Heart left ventricle (tissue), 16 donors: ENCODE results near the gene ADGRV1. TPM values are rescaled to one million over a fixed set of nuclear protein-coding genes. Genes with fewer than 3 reads are reported as not detected.

ENCODE experiments used
- ATAC-seq, 4 donors: fragments of 200-7000 bp; cut with Tn5 transposase; one replicate each; pipeline ENCODE4 v1.9.1; 2020 to 2022; ENCODE audit warnings: moderate library complexity in 4 of 4, mild to moderate bottlenecking in 3 of 4, moderate number of reproducible peaks in 1 of 4
- DNase-seq, 5 donors: peaks; one replicate each; pipeline ENCODE4 v3.0.0-alpha.2; 2020
- H3K27ac ChIP-seq, 12 donors: fragments of 200-600 bp; sonication (generic) in 4 of 12; one replicate each; pipeline versions ENCODE4 v1.5.0 to v1.8.0; 2016 to 2022; ENCODE audit warnings: mild to moderate bottlenecking in 2 of 12
- H3K27me3 ChIP-seq, 9 donors: fragments of 200-600 bp; sonication (generic) in 2 of 9; one replicate each; pipeline versions ENCODE4 v1.5.1 to v1.8.0; 2016 to 2022; ENCODE audit warnings: mild to moderate bottlenecking in 3 of 9
- H3K36me3 ChIP-seq, 9 donors: fragments of 200-600 bp; sonication (generic) in 2 of 9; one replicate each; pipeline versions ENCODE4 v1.5.0 to v1.8.0; 2018 to 2022; ENCODE audit warnings: mild to moderate bottlenecking in 2 of 9
- H3K4me1 ChIP-seq, 12 donors: fragments of 200-600 bp; sonication (generic) in 4 of 12; one replicate each; pipeline versions ENCODE4 v1.5.0 to v1.8.0; 2016 to 2022; ENCODE audit warnings: mild to moderate bottlenecking in 3 of 12
- H3K4me3 ChIP-seq, 12 donors: fragments of 200-600 bp; sonication (generic) in 4 of 12; one replicate each; pipeline versions ENCODE4 v1.5.0 to v1.8.0; 2017 to 2022; ENCODE audit warnings: mild to moderate bottlenecking in 9 of 12, moderate library complexity in 4 of 12
- H3K9me3 ChIP-seq, 12 donors: fragments of 200-600 bp; sonication (generic) in 4 of 12; one replicate each; pipeline versions ENCODE4 v1.5.0 to v1.8.0; 2016 to 2022; ENCODE audit warnings: mild to moderate bottlenecking in 1 of 12
- CTCF ChIP-seq, 12 donors: fragments of 200-600 bp; sonication (generic) in 4 of 12; IDR thresholded peaks; one replicate each; pipeline versions ENCODE4 v1.5.0 to v1.8.0; 2018 to 2022; ENCODE audit warnings: antibody characterized with exemption in 12 of 12, mild to moderate bottlenecking in 5 of 12
- POLR2A ChIP-seq, 2 donors: fragments of 450-650 bp; IDR thresholded peaks; one replicate each; pipeline ENCODE4 v1.6.1; 2017; ENCODE audit warnings: antibody characterized with exemption in 2 of 2, mild to moderate bottlenecking in 2 of 2, moderate library complexity in 2 of 2
- WGBS, 4 donors: extraction: QIAGEN DNeasy Blood & Tissue Kit in 2 of 4; methylation state at CpG; one replicate each; pipeline versions ENCODE4 v1.1.5 to v1.1.7; 2013 to 2018; 5-methylcytosine and 5-hydroxymethylcytosine counted together
- intact Hi-C, 10 donors: fragments of 100-400 bp; cut with DNase I; formaldehyde crosslinking; loops; one replicate each; pipeline versions ENCODE4 v1.11.1 to v1.14.2; 2022
- polyA plus RNA-seq, 2 donors: library from polyadenylated mRNA; stranded (reverse); fragments of 200-250 nt; gene quantifications; one replicate each; pipeline ENCODE4 v1.2.3, GENCODE V29; 2013
- total RNA-seq, 9 donors: library from RNA; depleted of rRNA in 2 of 9; stranded (reverse); fragments of >200 nt in 2 of 9; fragmentation: NEBNext Ultra II Directional in 3 of 9; extraction: Animal tissue kit (Norgen Biotek cat#: 25700) in 3 of 9; gene quantifications; one replicate each; pipeline versions ENCODE4 v1.1.0 to v1.2.4, GENCODE V29; 2016 to 2023
- donor health status: ischemic (EF 13 %, LVEDD 7.1; RV severe dilation, severe dysfunction).
- donor health status: healthy with polysubstance abuse.
- donor health status: DM: no; HTN: yes; CAD: no.
- donor health status: DM: no; HTN: no; CAD: no.
- donor health status: ischemic (EF 25% LVEDD 6.9; RV normal size, moderate dysfunction).
- donor health status: ischemic (EF 25% LVEDD 5.7; RV mildly dilated, moderate dysfunction).
- donor health status: healthy.
- donor health status: DM: yes; HTN: yes; CAD: no.
- donor health status: ischemic (EF 35%, LVEDD 5.7; RV mildly dilated, moderate dysfunction).
- donor health status: nonischemic (EF 11% LVEDD 7.7; RV severe dilation, severe dysfunction).
- donor health status: DM: yes; HTN: yes; CAD: no.
- donor health status: PGD.
- donor health status: ischemic (EF 29% LVEDD 5.4; RV normal size, mild dysfunction).
- donor health status: nonischemic (EF 23%, LVEDD 6.1; RV moderate dilation, normal function).

The ADGRV1 gene
- total and polyA plus RNA-seq, 11 donors = 0.25 to 0.29 TPM; not detected in 9

- Histone ChIP-seq H3K4me3 (no peak overlapping the region), H3K27ac (no peak overlapping the region), H3K4me1 (no peaks in the 10 kb centered on the region), H3K27me3 (no peaks in the 10 kb centered on the region), H3K9me3 (no peaks in the 10 kb centered on the region), H3K36me3 (no peaks in the 10 kb centered on the region)
- intact Hi-C loops = no loop called here
- no peak for DNase-seq
- 94 to 98% (median 97%) methylated on average over 4 of the region's 4 CpGs for WGBS, 4 donors
- TF ChIP-seq CTCF (IDR thresholded peaks at IDR 0.05) (no peak), POLR2A (IDR thresholded peaks at IDR 0.05) (no peak)
- no peak for ATAC-seq
Measured at GRCh38 chr5:90898326-90899013, 339.9 kb downstream of the ADGRV1 start.

- DNase-seq (no peak), ATAC-seq (no peak)
- H3K36me3 ChIP-seq = no peaks in the 10 kb centered on the region
- intact Hi-C loops = no loop called here
- TF ChIP-seq CTCF (IDR thresholded peaks at IDR 0.05) = no peak
- TF ChIP-seq POLR2A (IDR thresholded peaks at IDR 0.05) = no peak
- WGBS, 4 donors = 68 to 86% (median 77%) methylated on average over 2 of the region's 2 CpGs
- no peak overlapping the region for H3K4me3 ChIP-seq
- H3K4me1 ChIP-seq = no peaks in the 10 kb centered on the region
- H3K27me3 ChIP-seq = no peaks in the 10 kb centered on the region
- H3K9me3 ChIP-seq = no peaks in the 10 kb centered on the region
- no peak overlapping the region for H3K27ac ChIP-seq
Measured at GRCh38 chr5:90899014-90899604, 340.5 kb downstream of the ADGRV1 start.

- no peaks in the 10 kb centered on the region for H3K4me1 ChIP-seq
- no peaks in the 10 kb centered on the region for H3K36me3 ChIP-seq
- no peak overlapping the region for H3K27ac ChIP-seq
- no peak for DNase-seq
- no peak for ATAC-seq
- no peak overlapping the region for H3K4me3 ChIP-seq
- H3K27me3 ChIP-seq = no peaks in the 10 kb centered on the region
- intact Hi-C loops = no loop called here
- H3K9me3 ChIP-seq = no peaks in the 10 kb centered on the region
- TF ChIP-seq CTCF (IDR thresholded peaks at IDR 0.05) = no peak
- TF ChIP-seq POLR2A (IDR thresholded peaks at IDR 0.05) = no peak
Measured at GRCh38 chr5:90901261-90901660, 342.7 kb downstream of the ADGRV1 start.

GRCh38 chr5:90902170-90902569 lies 343.6 kb downstream of the ADGRV1 start:
- no peak overlapping the region for H3K4me3 ChIP-seq
- no peak for ATAC-seq
- WGBS, 4 donors = 88 to 94% (median 91%) methylated on average over 4 of the region's 4 CpGs
- no peaks in the 10 kb centered on the region for H3K27me3 ChIP-seq
- no peak for DNase-seq
- no peaks in the 10 kb centered on the region for H3K4me1 ChIP-seq
- H3K27ac ChIP-seq = no peak overlapping the region
- H3K36me3 ChIP-seq = no peaks in the 10 kb centered on the region
- intact Hi-C loops = no loop called here
- no peaks in the 10 kb centered on the region for H3K9me3 ChIP-seq
- TF ChIP-seq POLR2A (IDR thresholded peaks at IDR 0.05) = no peak
- no peak for TF ChIP-seq CTCF (IDR thresholded peaks at IDR 0.05)
